GM21786 (cell line): ENCODE results near the gene NAA25.
"Not testable (repeated sequence)": the region's sequence is repeated elsewhere in the genome, so short reads cannot be mapped to it uniquely, and the experiment has no call there.

Source experiments
- ATAC-seq: cut with Tn5 transposase; IDR thresholded peaks from one replicate; pipeline ENCODE4 v1.9.1; 2021; ENCODE audit not compliant: unreplicated experiment

The NAA25 gene

DNA sequence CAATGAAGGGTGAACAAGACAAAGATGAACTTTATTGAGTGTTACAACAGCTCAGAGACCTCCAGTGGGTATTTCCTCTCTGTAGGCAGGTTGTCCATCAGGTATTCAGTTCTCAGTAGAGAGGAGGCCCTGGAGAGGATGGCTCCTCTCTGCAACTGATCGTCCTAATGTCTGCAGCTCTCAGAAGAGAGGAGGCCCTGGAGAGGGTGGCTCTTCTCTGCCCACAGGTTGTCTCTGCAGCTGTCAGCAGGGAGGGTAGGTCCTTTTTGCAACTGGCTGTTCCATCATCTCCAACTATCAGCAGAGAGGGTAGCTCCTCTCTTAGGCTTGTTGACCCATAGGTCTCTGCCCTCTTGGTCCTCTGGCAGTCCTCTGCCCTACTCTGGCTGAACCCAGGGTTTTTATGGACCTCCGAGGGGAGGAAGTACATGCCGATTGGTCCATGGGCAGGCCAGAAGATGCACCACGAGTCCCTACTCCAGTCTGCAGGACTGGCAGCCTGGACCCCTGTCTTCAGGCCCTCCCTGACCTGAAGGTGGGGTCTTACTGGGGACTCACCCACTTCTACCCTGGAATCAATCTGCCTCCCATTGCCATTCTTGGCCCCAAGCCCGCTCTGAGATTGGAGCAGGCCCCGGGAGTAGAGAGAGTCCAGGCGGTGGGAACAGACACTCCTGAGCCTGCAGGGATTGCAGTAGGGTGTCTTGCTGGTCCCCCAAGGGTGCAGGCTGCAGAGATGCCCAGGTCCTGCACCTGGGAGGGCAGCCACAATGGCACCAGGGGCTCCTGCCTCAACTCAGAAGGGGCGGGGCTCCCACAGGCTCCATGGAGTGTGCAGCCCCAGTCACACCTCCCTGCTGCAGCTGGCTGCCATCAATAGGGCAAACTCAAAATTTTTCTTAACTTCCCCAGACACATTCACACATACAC, 97.9 kb downstream of the NAA25 start:
- no peak for ATAC-seq

- not testable (repeated sequence) for ATAC-seq
Measured at GRCh38 chr12:112009596-112009995, 99.0 kb downstream of the NAA25 start.

DNA sequence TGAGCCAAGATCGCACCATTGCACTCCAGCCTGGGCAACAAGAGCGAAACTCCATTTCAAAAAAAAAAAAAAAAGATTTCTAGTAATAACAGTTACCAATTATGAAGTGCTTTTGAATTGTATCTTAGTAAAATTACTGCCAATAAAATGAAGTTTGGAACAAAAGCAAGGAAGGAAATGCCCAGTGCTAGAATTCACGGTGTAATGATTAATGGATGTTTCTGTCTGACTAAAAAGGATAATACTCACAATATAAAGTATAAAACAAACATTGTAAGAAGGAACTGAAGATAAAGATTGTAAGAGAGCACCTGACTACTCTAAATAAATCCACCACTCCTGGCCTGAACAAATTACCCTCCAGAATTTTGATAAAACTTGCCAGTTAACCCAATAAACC, 99.7 kb downstream of the NAA25 start:
- no peak for ATAC-seq

DNA sequence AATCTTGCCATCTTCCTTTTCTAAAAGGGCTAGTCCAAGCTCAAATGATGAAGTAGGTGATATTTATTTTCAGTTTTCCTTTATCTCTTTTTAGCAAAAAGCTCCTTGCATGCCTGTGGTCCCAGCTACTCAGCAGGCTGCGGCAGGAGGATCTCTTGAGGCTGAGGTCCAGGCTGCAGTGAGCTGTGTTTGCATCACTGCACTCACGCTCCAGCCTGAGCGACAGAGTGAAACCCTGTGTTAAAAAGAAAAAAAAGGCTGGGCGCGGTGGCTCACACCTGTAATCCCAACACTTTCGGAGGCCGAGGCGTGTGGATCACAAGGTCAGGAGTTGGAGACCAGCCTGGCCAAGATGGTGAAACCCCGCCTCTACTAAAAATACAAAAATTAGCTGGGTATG, 100.6 kb downstream of the NAA25 start:
- ATAC-seq: no peak

GRCh38 chr12:112005419-112006395, 102.9 kb downstream of the NAA25 start:
- ATAC-seq: no peak

DNA sequence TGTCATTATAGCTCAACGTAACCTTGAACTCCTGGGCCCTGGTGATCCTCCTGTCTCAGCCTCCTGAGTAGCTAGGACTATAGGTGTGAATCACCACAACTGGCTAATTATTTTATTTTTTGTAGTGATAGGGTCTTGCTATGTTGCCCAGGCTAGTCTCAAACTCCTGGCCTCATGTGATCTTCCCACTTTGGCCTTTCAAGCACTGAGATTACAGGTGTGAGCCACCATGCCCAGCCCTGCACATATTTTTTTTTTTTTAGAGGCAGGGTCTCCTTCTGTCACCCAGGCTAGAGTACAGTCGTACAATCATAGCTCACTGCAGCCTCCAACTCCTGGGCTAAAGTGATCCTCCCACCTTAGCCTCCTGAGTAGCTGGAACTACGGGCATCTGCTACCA, 104.5 kb downstream of the NAA25 start:
- no peak for ATAC-seq

- ATAC-seq: no peak
Measured at GRCh38 chr12:112001576-112001975, 107.0 kb downstream of the NAA25 start.

- no peak for ATAC-seq
Measured at GRCh38 chr12:112000820-112001219, 107.8 kb downstream of the NAA25 start.

- not testable (repeated sequence) for ATAC-seq
Measured at GRCh38 chr12:111999129-111999528, 109.5 kb downstream of the NAA25 start.

- no peak for ATAC-seq
Measured at GRCh38 chr12:111998015-111998414, 110.6 kb downstream of the NAA25 start.

DNA sequence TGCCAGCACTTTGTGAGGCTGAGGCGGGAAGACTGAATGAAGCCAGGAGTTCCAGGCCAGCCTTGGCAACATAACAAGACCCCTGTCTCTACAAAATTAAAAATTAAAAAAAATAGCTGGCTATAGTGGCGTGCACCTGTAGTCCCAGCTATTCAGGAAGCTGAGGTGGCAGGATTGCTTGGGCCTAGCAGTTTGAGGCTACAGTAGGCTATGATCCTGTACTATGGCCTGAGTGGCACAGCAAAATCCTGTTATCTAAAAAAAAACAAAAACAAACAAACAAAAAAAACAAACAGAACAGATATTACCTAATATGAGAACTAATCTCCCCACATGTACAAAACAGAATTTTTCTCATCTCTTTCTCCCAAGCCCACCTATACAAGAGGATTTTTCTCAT, 111.3 kb downstream of the NAA25 start:
- no peak for ATAC-seq

GRCh38 chr12:111995782-111996480, 112.7 kb downstream of the NAA25 start:
- ATAC-seq: no peak

- ATAC-seq: not testable (repeated sequence)
Measured at GRCh38 chr12:111994211-111995111, 114.1 kb downstream of the NAA25 start.

DNA sequence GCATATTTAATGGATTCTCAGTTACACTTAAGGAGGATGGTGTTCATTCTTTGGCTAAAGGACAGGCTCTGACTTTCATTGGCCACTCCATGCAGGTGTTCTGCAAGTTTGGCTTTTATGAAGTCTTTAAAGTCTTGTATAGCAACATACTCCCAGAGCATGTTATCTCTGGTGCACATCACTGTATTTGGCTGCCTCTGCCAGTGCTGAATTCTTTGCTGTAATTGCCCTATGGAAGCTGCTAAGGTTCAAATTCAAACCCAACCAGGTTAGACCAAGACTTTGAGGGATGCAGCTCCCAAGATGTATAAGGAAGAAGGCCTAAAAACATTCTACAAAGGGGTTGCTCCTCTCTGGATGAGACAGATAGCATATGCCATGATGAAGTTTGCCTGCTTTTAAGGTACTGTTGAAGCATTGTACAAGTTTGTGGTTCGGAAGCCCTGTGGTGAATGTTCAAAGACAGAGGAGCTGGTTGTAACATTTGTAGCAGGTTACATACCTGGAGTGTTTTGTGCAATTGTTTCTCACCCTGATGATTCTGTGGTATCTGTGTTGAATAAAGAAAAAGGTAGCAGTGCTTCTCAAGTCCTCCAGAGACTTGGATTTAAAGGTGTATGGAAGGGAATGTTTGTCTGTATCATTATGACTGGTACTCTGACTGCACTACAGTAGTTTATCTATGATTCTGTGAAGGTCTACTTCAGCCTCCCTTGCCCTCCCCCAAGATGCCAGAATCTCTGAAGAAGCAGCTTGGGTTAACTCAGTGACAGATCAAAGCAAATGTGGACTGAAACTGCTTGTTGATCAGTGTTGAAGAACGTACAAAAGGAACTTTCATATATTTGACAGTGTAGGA, 115.1 kb downstream of the NAA25 start:
- ATAC-seq: no peak

GRCh38 chr12:111992464-111992863, 116.1 kb downstream of the NAA25 start:
- ATAC-seq: no peak

DNA sequence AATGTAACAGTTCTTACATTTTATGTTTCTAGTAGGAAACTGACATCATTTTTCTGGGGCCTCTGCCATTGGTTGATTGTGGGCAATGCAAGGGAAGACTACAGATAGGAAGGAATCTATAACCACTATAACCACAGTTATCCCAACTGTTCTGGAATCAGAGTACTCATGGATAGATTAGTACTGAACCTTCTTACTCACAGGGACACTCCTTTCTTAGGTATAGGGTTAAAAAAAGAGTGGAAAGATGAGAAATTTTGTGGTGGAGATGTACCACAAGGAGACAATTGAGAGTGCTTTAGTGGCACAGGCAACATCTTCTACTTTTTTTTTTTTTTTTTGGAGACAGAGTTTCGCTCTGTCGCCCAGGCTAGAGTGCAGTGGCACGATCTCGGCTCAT, 116.6 kb downstream of the NAA25 start:
- ATAC-seq: no peak

DNA sequence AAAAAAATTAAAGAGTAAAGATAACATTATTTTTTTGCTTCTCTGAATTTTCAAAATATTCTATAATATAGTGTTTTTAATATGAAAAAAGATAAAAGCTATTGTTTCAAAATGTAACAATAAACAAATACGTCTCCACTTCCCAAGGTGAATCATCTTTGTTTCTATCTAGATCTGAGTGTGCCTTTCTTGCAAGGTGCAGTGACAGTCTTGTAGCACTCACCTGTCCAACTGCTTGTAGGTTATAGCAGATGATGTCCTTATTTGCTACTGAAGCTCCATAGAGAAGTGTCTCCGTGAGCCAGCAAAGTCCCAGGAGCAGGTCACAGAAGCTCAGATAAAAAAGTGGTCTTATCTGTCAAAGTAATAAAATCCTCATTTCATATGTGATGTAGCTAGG, 117.0 kb downstream of the NAA25 start:
- no peak for ATAC-seq

DNA sequence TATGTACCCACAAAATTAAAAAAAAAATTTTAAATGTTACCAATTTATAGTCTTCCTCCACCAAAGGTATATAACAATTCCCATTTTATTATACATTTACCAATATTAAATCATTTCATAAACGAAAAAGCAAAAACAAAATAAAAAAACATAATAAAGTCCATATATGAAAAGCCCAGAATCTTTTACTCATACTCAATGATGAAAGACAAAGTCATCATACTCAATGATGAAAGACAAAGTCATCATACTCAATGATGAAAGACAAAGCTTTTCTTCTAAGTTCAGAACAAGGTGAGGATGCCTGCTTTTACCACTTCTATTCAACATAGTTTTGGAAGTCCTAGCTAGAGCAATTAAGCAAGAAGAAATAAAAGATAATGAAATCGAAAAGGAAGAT, 123.8 kb downstream of the NAA25 start:
- ATAC-seq: no peak

- ATAC-seq: no peak
Measured at GRCh38 chr12:111981987-111982386, 126.6 kb downstream of the NAA25 start.
